HEK293T (cell line): ENCODE data around the gene GAREM1.

Experiments used
- CTCF ChIA-PET: fragments of 350-600 bp; formaldehyde crosslinking; extraction: SDS; loops from one replicate; lab custom pipeline; 2021; ENCODE audit warnings: antibody characterized with exemption, inconsistent platforms; lab: Yijun Ruan, JAX
- POLR2A ChIA-PET: fragments of 350-600 bp; formaldehyde crosslinking; extraction: SDS; loops from one replicate; lab custom pipeline; 2020; ENCODE audit warnings: antibody characterized with exemption, inconsistent platforms; lab: Yijun Ruan, JAX
- DNase-seq: peaks from one replicate; pipeline ENCODE4 v3.0.0; 2012; ENCODE audit warnings: mixed read lengths; ENCODE audit errors: extremely low spot score
- ARNT ChIP-seq: fragments of 450-650 bp; IDR thresholded peaks from 2 replicates; pipeline ENCODE4 v1.6.1; 2017; ENCODE audit warnings: mild to moderate bottlenecking
- BHLHE40 ChIP-seq: fragments of 450-650 bp; IDR thresholded peaks from 2 replicates; pipeline ENCODE4 v1.6.1; 2016; ENCODE audit warnings: mild to moderate bottlenecking, moderate library complexity, borderline replicate concordance
- CTBP1 ChIP-seq: fragments of 450-650 bp; IDR thresholded peaks from 2 replicates; pipeline ENCODE4 v1.6.1; 2016; ENCODE audit warnings: borderline replicate concordance
- ELF4 ChIP-seq: fragments of 450-650 bp; IDR thresholded peaks from 2 replicates; pipeline ENCODE4 v1.6.1; 2017; ENCODE audit warnings: antibody characterized with exemption
- FOXA1 ChIP-seq: fragments of 450-650 bp; IDR thresholded peaks from 2 replicates; pipeline ENCODE4 v1.6.1; 2016; ENCODE audit warnings: mild to moderate bottlenecking
- FOXK2 ChIP-seq: fragments of 450-650 bp; IDR thresholded peaks from 2 replicates; pipeline ENCODE4 v1.6.1; 2016; ENCODE audit warnings: mild to moderate bottlenecking
- FOXM1 ChIP-seq: fragments of 450-650 bp; IDR thresholded peaks from 2 replicates; pipeline ENCODE4 v1.6.1; 2017; ENCODE audit warnings: mild to moderate bottlenecking, borderline replicate concordance
- HDGF ChIP-seq: fragments of 450-650 bp; IDR thresholded peaks from 2 replicates; pipeline ENCODE4 v1.6.1; 2017; ENCODE audit warnings: antibody characterized with exemption, borderline replicate concordance
- L3MBTL2 ChIP-seq: fragments of 450-650 bp; conservative IDR thresholded peaks from 2 replicates; pipeline ENCODE4 v1.6.1; 2016; ENCODE audit warnings: mild to moderate bottlenecking
- LEF1 ChIP-seq: fragments of 450-650 bp; IDR thresholded peaks from 2 replicates; pipeline ENCODE4 v1.6.1; 2017; ENCODE audit warnings: mild to moderate bottlenecking, borderline replicate concordance
- NFRKB ChIP-seq: fragments of 450-650 bp; IDR thresholded peaks from 2 replicates; pipeline ENCODE4 v1.6.1; 2016; ENCODE audit warnings: mild to moderate bottlenecking, moderate library complexity
- SP1 ChIP-seq: fragments of 450-650 bp; IDR thresholded peaks from 2 replicates; pipeline ENCODE4 v1.6.1; 2017
- SUZ12 ChIP-seq: fragments of 450-650 bp; IDR thresholded peaks from 2 replicates; pipeline ENCODE4 v1.6.1; 2016; ENCODE audit warnings: mild to moderate bottlenecking
- TARDBP ChIP-seq: fragments of 450-650 bp; IDR thresholded peaks from 2 replicates; pipeline ENCODE4 v1.6.1; 2016
- ZNF384 ChIP-seq: fragments of 450-650 bp; IDR thresholded peaks from 2 replicates; pipeline ENCODE4 v1.6.1; 2016
- TF ChIP-seq, protein P1 (sequence below): fragments of 450-650 bp; IDR thresholded peaks from 2 replicates; pipeline ENCODE4 v1.6.1; 2016

Gene GAREM1

DNA sequence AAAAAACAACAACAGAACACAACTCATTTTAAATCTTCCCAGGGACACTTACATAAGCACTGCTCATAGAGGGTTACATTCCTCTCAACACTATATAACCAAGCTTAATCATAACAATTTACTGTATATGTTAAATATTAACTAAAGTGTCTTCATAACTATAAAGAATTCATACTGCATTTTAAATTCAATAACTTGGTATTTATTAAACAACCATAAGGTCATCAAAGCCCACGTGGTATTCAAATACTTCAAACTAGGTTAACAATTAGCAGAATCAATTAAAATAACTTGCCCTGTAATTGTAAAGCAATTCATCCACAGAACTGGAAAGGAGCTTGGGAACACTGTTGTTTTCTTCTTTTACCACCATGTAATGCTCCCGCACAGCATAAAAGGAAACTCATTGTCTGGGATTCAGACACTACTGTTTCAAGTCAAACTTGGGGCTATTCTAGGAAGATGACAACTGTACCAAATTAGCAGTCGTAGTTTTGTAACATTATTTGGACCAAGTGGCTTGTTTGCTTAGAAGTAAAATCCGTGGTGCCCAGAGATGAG is 10.4 kb downstream of the GAREM1 start:
- no peak for DNase-seq
- no peak for TF ChIP-seq BHLHE40
- TF ChIP-seq FOXA1 = no peak
- no peak for TF ChIP-seq HDGF
- TF ChIP-seq ELF4 = no peak
- TF ChIP-seq CTBP1 = no peak
- no peak for TF ChIP-seq LEF1
- TF ChIP-seq SUZ12 = no peak
- no peak for TF ChIP-seq NFRKB
- no peak for TF ChIP-seq ZNF384
- TF ChIP-seq, protein P1, sequence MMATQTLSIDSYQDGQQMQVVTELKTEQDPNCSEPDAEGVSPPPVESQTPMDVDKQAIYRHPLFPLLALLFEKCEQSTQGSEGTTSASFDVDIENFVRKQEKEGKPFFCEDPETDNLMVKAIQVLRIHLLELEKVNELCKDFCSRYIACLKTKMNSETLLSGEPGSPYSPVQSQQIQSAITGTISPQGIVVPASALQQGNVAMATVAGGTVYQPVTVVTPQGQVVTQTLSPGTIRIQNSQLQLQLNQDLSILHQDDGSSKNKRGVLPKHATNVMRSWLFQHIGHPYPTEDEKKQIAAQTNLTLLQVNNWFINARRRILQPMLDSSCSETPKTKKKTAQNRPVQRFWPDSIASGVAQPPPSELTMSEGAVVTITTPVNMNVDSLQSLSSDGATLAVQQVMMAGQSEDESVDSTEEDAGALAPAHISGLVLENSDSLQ = no peak
- no peak for TF ChIP-seq SP1
- no peak for TF ChIP-seq ARNT
- TF ChIP-seq TARDBP = no peak
- TF ChIP-seq FOXK2 = no peak
- no peak for TF ChIP-seq FOXM1
- TF ChIP-seq L3MBTL2 = no peak
- ChIA-PET CTCF (interaction anchor here (2.5 kb wide), 1 partner anchor 10 kb away, joined by 19 read pairs; the partner anchor contains the start of gene GAREM1), POLR2A (interaction anchor here (0.9 to 2.9 kb wide), 2 partner anchors 9 to 441 kb away, joined by 3 to 19 read pairs; partner anchors contain the start of gene GAREM1)

DNA sequence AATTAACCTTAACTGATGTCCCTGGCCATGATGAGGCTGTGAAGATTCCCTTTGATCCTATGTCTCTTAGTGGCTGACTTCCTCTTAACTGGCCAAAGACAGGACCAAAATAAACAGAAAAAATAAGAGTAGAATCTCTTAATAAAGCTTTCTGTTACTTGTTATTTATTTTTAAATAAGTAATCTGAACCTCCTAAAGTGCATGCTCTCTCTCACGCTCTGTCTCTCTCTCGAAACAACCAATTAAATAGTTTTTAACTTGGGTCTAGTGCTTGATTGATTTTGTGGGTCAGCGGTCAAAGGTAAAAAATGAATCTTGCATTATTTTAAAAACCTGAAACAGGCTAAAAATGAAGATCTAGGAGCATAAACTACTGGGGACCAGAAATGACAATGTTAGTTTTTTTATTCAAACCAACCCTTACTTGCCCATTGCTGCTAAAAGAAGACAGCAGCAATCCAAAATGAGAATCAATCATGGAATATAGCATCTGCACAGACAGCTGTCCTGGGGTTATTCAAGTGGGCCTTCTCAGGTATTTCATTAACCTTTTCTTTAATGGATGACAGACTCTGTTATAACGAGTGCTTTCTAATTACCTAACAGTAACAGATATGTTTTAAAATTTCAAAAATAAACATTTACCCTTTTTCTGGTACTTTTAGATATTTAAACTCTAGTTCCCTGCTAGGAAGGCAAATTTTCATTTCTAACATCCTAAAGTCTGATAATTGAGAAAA is 11.2 kb downstream of the GAREM1 start:
- CTCF ChIA-PET = interaction anchor here (2.5 kb wide), 1 partner anchor 11 kb away, joined by 19 read pairs; the partner anchor contains the start of gene GAREM1
- DNase-seq = no peak
- TF ChIP-seq SP1 (no peak), SUZ12 (no peak), FOXK2 (no peak)
- POLR2A ChIA-PET = interaction anchor here (0.9 to 2.9 kb wide), 2 partner anchors 10 to 440 kb away, joined by 3 to 19 read pairs; partner anchors contain the start of gene GAREM1

DNA sequence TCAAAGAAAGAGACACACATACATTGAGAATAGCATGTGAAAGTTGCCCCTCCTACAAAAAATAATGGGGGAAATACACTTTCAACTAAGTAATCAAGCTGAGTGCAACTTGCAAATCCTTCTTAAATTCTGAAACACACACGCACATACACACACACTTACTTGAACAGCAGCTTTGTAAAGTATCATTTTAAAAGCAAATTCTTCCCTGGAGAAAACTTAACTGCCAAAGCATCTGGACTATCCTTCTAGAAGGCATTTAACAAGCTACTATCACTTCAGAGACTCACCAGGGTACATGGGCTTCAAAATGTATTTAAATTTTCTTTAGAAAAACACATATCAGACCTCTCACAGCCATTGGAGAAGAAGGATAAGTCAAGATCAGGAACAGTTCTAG is 15.3 kb downstream of the GAREM1 start:
- POLR2A ChIA-PET = no interaction called here
- CTCF ChIA-PET = interaction anchor here (1.0 kb wide), 1 partner anchor 16 kb away, joined by 4 read pairs; no protein-coding TSS in a partner anchor

DNA sequence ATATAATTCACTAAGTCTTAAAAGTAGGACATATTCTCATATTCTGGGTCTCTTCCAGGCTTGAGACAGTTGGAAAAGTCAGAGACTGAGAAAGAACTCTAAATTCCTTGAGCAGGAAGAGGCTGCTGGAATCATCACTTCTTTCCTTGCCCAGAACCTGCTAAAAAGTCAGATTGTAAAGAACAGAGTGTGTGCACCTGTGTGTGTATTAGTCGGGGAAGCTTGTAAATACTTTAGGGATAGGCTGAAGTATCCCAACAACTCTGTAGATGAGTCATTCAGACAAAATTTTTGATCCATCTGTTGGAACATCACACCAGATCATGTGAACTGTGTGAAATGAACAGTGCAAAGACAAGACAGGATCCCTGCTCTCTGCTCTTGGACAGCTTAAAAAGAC is 16.1 kb downstream of the GAREM1 start:
- ChIA-PET POLR2A (interaction anchor here (1.3 kb wide), 1 partner anchor 16 kb away, joined by 4 read pairs; the partner anchor contains the start of gene GAREM1), CTCF (interaction anchor here (0.6 to 1.7 kb wide), 2 partner anchors 15 to 177 kb away, joined by 3 to 7 read pairs; no protein-coding TSS in a partner anchor)
- DNase-seq = no peak
- TF ChIP-seq ARNT = no peak
- no peak for TF ChIP-seq LEF1
- TF ChIP-seq FOXM1 = no peak
- TF ChIP-seq FOXK2 = no peak
- TF ChIP-seq L3MBTL2 = no peak

More for the DNA sequence above, 15.3 kb downstream of the GAREM1 start:
- DNase-seq = no peak
- TF ChIP-seq, protein P1 = no peak
- no peak for TF ChIP-seq ELF4
- TF ChIP-seq CTBP1 = no peak
- no peak for TF ChIP-seq FOXM1
- no peak for TF ChIP-seq ZNF384
- TF ChIP-seq ARNT = no peak
- no peak for TF ChIP-seq NFRKB

DNA sequence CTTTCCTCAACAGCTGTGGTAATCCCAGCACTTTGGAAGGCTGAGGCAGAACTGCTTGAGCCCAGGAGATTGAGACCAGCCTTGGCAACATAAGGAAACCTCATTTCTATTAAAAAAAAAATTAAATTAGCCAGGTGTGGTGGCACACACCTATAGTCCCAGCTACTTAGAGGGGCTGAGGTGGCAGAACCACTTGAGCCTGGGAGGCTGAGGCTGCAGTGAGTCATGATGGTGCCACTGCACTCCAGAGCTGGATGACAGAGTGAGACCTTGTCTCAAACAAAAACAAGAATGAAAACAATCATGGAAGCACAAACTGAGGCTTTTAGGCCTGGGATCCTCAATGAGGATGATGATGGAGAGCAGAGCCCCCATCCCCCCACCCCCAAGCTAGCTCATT is 19.8 kb downstream of the GAREM1 start:
- no peak for DNase-seq
- CTCF ChIA-PET = interaction anchor here (0.6 to 1.6 kb wide), 5 partner anchors 9 to 99 kb away, joined by 3 to 6 read pairs (median 4); partner anchors contain the start of gene GAREM1
- TF ChIP-seq ELF4 = no peak
- TF ChIP-seq, protein P1 = no peak
- TF ChIP-seq FOXM1 = no peak
- no peak for TF ChIP-seq FOXK2
- TF ChIP-seq BHLHE40 = no peak
- no peak for TF ChIP-seq CTBP1
- no peak for TF ChIP-seq L3MBTL2
- no peak for TF ChIP-seq NFRKB
- no peak for TF ChIP-seq SP1
- no peak for TF ChIP-seq TARDBP
- TF ChIP-seq ZNF384 = no peak
- TF ChIP-seq HDGF = no peak
- no peak for TF ChIP-seq LEF1
- TF ChIP-seq SUZ12 = no peak
- TF ChIP-seq FOXA1 = no peak
- TF ChIP-seq ARNT = no peak
- POLR2A ChIA-PET = interaction anchor here (0.6 kb wide), 1 partner anchor 9 kb away, joined by 3 read pairs; no protein-coding TSS in a partner anchor

DNA sequence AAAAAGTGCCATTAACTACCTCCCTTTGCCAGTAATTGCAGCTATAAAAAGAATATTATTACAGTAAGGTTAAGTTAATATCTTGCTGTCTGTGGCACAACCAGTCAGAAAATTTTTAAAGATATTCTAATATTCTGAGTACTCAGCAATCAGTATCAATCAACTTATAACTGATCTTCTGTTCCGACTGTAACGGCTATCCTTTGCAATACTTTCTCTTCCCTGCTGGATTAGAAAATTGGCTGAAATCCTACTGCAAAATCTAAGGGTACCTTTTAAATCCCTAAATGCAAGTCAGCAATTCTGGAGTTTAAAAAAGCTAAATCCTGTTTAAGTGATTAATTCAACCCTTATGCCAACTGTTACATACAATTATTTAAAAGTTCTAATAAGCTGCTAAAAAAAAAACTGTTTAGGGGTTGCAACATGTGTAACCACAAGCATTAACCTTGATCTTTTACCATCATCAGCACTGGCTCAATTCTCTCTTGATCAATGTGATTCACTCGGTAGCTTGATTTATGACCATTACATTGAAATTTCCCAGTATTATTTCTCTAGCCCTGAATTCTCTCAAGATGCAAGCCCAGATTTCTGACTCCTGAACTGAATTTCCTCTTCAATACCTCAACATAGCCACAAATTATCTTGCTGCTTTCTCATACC is 20.5 kb downstream of the GAREM1 start:
- TF ChIP-seq TARDBP (no peak), L3MBTL2 (no peak), FOXM1 (no peak), SP1 (no peak), NFRKB (no peak), ELF4 (no peak), FOXK2 (no peak)
- TF ChIP-seq, protein P1 = no peak
- POLR2A ChIA-PET = no interaction called here
- CTCF ChIA-PET = interaction anchor here (0.5 to 1.1 kb wide), 5 partner anchors 8 to 99 kb away, joined by 3 to 4 read pairs (median 3); partner anchors contain the start of gene GAREM1
- no peak for DNase-seq
